Left colon (tissue), 2 donors: ENCODE data around the gene DCLRE1B. TPM values are rescaled to one million over a fixed set of nuclear protein-coding genes. Genes with fewer than 3 reads are reported as not detected.
"Not testable (repeated sequence)": the region's sequence is repeated elsewhere in the genome, so short reads cannot be mapped to it uniquely, and the experiment has no call there.

Experiments
- ATAC-seq: fragments of 200-7000 bp; cut with Tn5 transposase; one replicate; pipeline ENCODE4 v1.9.1; 2020; ENCODE audit warnings: mild to moderate bottlenecking, moderate library complexity
- DNase-seq, 2 donors: peaks; one replicate each; pipeline ENCODE4 v3.0.0-alpha.2; 2020
- intact Hi-C, 2 donors: fragments of 100-400 bp; cut with DNase I in 1 of 2; cut with micrococcal nuclease in 1 of 2; formaldehyde crosslinking; loops; one replicate each; pipeline versions ENCODE4 v1.11.2 to v1.14.0; 2022; cut with DNase I, micrococcal nuclease
- total RNA-seq, 2 donors: library from RNA; stranded (reverse); fragmentation: NEBNext Ultra II Directional; extraction: Animal tissue kit (Norgen Biotek cat#: 25700); gene quantifications; one replicate each; pipeline ENCODE4 v1.2.1, GENCODE V29; 2021
- donor health status: DM: no; HTN: no; CAD: no.
- donor health status: DM: yes; HTN: yes; CAD: no.

Gene DCLRE1B
- total RNA-seq, 2 donors from 2014 or later = 3.0 to 4.2 TPM

- ATAC-seq (no peak), DNase-seq (no peak)
- intact Hi-C loops = loop anchor here in 1 of 2 donors (10.0 kb wide), 1 partner anchor 106 kb away; no protein-coding TSS in a partner anchor
These were observed 35.5 kb downstream of the DCLRE1B start for GRCh38 chr1:113940365-113941244.

- no peak for ATAC-seq
- DNase-seq = no peak
- intact Hi-C loops = loop anchor here in 1 of 2 donors (10.0 kb wide), 1 partner anchor 106 kb away; no protein-coding TSS in a partner anchor
These were observed 36.1 kb downstream of the DCLRE1B start for GRCh38 chr1:113941245-113941559.

GRCh38 chr1:113942527-113942926 is 37.4 kb downstream of the DCLRE1B start:
- DNase-seq (no peak), ATAC-seq (no peak)
- intact Hi-C loops = loop anchor here in 1 of 2 donors (10.0 kb wide), 1 partner anchor 108 kb away; no protein-coding TSS in a partner anchor

DNA sequence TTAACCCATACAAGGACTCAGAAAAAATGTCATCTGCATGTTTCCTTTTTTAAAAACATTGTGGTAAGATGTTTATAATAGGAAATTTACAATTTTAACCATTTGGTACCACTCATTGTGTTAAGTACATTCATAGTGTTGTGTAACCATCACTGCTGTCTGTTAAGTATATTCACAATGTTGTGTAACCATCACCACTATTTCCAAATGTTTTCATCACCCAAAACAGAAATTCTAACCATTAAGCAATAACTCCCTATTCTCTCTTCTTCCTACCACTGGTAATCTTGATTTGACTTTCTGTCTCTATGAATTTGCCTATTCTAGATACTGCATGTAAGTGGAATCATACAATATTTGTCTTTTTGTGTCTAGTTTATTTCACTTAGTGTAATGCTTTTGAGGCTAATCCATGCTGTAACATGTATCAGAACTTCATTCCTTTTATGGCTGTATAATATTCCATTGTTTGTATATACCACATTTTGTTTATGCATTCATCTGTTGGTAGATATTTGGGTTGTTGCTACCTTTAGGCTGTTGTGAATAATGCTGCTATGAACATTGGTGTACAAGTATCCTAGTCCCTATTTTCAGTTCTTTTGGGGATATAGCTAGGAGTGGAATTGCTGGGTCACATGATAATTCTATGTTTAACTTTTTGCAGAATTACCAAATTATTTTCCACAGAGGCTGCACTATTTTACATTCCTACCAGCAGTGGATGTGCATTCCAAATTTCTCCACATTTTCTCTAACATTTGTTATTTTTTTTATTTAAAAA is 38.1 kb downstream of the DCLRE1B start:
- ATAC-seq = no peak

DNA sequence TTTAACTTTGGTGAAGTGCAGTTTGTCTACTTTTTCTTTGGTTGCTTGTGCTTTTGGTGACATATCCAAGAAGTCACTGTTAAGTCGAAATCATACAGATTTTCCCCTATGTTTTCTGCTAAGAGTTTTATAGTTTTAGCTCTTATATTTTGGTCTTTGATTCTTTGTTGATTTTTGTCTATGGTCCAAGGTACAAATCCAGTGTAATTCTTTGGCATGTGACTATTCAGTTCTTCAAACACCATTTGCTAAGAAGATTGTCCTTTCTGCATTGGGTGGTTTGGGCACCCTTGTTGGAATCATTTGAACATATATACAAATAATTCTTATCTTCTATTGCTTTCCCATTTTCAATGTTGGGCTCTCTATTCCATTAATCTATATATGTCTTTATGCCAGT is 40.2 kb downstream of the DCLRE1B start:
- ATAC-seq = no peak
- intact Hi-C loops = loop anchor here in 1 of 2 donors (10.0 kb wide), 1 partner anchor 111 kb away; no protein-coding TSS in a partner anchor
- no peak for DNase-seq

More for the DNA sequence above, 38.1 kb downstream of the DCLRE1B start:
- no peak for DNase-seq
- intact Hi-C loops = loop anchor here in 1 of 2 donors (10.0 kb wide), 1 partner anchor 108 kb away; no protein-coding TSS in a partner anchor

- no peak for ATAC-seq
- intact Hi-C loops = loop anchor here in 1 of 2 donors (10.0 kb wide), 1 partner anchor 111 kb away; no protein-coding TSS in a partner anchor
These were observed 41.0 kb downstream of the DCLRE1B start for GRCh38 chr1:113946112-113946511.

GRCh38 chr1:113946678-113947387 is 41.7 kb downstream of the DCLRE1B start:
- intact Hi-C loops = loop anchor here in 1 of 2 donors (10.0 kb wide), 1 partner anchor 112 kb away; no protein-coding TSS in a partner anchor
- peak; percentile 44 for ATAC-seq
- DNase-seq = no peak

More at GRCh38 chr1:113946112-113946511, 41.0 kb downstream of the DCLRE1B start:
- no peak for DNase-seq

DNA sequence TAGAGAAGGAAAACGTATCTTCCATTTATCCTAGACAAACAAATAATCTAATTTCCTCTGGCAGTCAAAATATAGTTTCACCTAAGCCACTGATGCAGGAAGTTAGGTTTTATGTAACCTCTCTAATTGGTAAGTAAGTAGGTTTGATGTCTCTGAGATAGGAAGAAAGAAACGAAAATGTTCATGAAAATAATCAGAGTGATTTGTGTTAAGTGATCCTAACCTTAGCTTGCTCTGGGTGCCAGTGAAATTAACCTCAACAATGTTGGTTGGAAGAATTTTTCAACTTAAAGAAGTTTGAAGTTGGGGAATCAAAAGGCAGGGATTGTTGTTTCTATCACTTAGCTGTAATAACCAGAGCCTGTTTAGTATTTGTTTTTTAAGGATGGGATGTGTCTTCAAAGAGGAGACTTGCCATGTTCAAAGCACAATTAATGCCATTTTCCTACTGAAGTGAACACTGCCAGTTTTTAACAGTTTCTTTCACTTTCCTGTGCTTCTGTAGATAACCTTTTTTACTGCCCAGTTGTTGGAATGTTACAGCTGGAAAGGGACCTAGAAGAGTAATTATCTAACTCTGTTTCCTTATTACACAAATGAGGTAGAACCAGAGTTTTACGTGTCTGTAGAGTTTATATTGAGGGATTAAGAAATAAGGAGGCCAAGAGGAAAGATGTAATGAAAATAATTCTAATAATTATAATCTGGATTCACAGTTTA is 42.4 kb downstream of the DCLRE1B start:
- intact Hi-C loops = loop anchor here in 1 of 2 donors (10.0 kb wide), 1 partner anchor 113 kb away; no protein-coding TSS in a partner anchor
- DNase-seq = no peak
- peak; percentile 79 for ATAC-seq

- peak; percentile 19 for ATAC-seq
These were observed 43.0 kb downstream of the DCLRE1B start for GRCh38 chr1:113948151-113948550.

GRCh38 chr1:113949007-113949406 is 43.9 kb downstream of the DCLRE1B start:
- DNase-seq = no peak
- ATAC-seq = no peak
- intact Hi-C loops = loop anchor here in 1 of 2 donors (10.0 kb wide), 1 partner anchor 114 kb away; no protein-coding TSS in a partner anchor

More at GRCh38 chr1:113948151-113948550, 43.0 kb downstream of the DCLRE1B start:
- DNase-seq = not testable (repeated sequence)
- intact Hi-C loops = loop anchor here in 1 of 2 donors (10.0 kb wide), 1 partner anchor 113 kb away; no protein-coding TSS in a partner anchor

DNA sequence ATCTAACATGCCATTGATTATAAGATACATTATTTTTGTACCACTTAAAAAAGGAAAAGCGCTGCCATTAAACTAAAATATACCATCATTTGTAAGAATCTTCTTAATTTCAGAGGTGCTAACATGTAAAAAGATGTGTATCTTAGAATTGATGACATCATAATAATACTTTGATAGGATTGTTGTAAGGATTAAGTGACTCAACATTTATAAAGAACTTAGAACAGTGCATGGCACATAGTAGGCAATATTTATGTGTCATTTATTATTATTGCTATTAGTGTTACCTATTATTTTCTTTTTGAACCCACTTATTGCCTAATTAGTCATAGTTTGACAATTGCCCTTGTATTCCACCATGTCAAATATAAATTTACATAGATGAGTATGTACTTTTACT is 45.8 kb downstream of the DCLRE1B start:
- ATAC-seq (no peak), DNase-seq (no peak)
- intact Hi-C loops = no loop called here

DNA sequence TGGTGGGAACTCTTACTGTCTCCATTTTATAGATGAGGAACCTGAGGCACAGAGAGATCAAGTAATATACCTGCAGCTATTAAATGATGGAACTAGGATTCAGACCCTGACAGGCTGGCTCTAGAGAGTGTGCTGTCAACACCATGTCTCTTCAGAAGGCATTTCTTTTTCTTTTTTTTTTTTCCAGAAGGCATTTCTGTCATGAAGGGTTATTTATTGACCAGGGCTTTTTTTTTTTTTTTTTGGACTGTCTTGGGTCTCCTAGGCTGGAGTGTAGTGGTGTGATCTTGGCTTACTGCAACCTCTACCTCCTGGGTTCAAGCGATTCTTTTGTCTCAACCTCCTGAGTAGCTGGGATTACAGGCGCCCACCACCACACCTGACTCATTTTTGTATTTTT is 46.6 kb downstream of the DCLRE1B start:
- DNase-seq (no peak), ATAC-seq (no peak)
- intact Hi-C loops = no loop called here

- intact Hi-C loops = no loop called here
These were observed 52.9 kb downstream of the DCLRE1B start for GRCh38 chr1:113957984-113958383.

GRCh38 chr1:113958691-113959090 is 53.6 kb downstream of the DCLRE1B start:
- ATAC-seq (no peak), DNase-seq (no peak)
- intact Hi-C loops = no loop called here

More at GRCh38 chr1:113957984-113958383, 52.9 kb downstream of the DCLRE1B start:
- no peak for ATAC-seq
- no peak for DNase-seq

DNA sequence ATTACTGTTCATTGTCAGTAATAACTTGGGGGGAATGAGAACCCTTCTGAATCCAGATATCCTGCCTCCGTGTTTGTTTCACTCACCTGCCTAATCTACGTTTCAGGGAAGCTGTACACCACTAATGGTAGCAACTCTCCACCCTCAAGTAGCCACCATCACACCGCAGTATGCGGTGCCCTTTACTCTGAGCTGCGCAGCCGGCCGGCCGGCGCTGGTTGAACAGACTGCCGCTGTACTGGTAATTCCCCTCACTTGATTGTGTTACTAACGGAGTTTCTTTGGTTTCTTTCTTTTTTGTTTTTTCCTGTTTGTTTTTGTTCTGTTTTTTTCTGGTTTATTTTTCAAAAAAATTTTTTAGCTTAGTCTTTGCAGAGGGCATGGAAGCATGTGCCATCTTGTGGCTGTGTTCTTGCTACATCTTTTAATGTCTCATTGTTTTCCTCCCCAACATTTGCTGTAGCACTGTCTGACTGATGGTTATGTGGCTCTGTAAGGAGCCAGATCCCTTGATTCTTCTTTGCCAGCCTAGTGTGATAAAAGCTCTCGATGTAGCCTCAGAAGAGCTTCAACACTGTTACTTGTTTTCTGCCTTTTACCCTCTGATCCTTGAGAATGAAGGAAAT is 58.3 kb downstream of the DCLRE1B start:
- DNase-seq (no peak), ATAC-seq (no peak)
- intact Hi-C loops = no loop called here
